ENCODE measurements around the gene OR5AR1. TPM values are rescaled to one million over a fixed set of nuclear protein-coding genes. Genes with fewer than 3 reads are reported as not detected.
"Not testable (repeated sequence)": the region's sequence is repeated elsewhere in the genome, so short reads cannot be mapped to it uniquely, and the experiment has no call there.

Gene OR5AR1
- not detected for total RNA-seq

GRCh38 chr11:56663386-56663785 lies at the start of gene OR5AR1:
Gene OR5AR1 (plus strand): TSS chr11:56663686. CDS start chr11:56663686, 0 bp downstream.
- H3K27ac Mint-ChIP-seq, result no peak within 1 kb of the TSS
- H3K4me1 Mint-ChIP-seq (ENCODE audit: low read depth in 2 of 2), result no peaks in the 10 kb centered on the region
- DNase-seq (ENCODE audit: low spot score) (no peak), ATAC-seq (no peak)
- no peak within 1 kb of the TSS for H3K4me3 Mint-ChIP-seq
- H3K9me3 Mint-ChIP-seq, result peaks cover 9% of the 10 kb centered on the region
- peaks cover 6% of the 10 kb centered on the region for H3K36me3 Mint-ChIP-seq
- H3K27me3 Mint-ChIP-seq, result no peaks in the 10 kb centered on the region

DNA sequence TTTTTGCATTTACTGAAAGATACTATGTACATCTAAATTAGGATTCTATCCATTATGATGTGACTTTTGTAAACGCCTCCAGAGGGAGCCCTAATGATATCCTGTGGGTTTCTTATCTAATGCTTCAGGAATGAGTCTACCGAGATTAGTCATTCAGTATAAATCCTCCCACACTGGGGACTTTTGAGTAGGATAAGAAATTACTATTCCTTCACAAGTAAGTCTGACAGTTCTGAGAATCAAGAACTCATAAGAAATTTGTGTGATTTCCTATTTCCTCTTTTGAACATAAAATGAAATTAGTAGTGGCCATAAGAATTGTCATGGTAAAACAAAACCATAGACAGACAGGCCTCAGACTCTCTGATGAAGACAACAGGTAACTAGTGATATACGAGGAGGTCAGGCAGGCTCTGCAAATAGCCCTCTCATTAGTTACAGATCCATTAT lies 38.8 kb upstream of the OR5AR1 start:
- Mint-ChIP-seq H3K36me3 (no peaks in the 10 kb centered on the region), H3K4me1 (ENCODE audit: low read depth in 2 of 2) (no peaks in the 10 kb centered on the region), H3K9me3 (peaks cover 5% of the 10 kb centered on the region), H3K27ac (no peak overlapping the region), H3K4me3 (no peak overlapping the region), H3K27me3 (no peaks in the 10 kb centered on the region)
- DNase-seq (ENCODE audit: low spot score) (no peak), ATAC-seq (peak in 1 of 2 donors; percentile 41)

- peaks cover 5% of the 10 kb centered on the region for H3K9me3 Mint-ChIP-seq
- ATAC-seq, result no peak
- no peak overlapping the region for H3K27ac Mint-ChIP-seq
- DNase-seq (ENCODE audit: low spot score), result no peak
- no peaks in the 10 kb centered on the region for H3K4me1 Mint-ChIP-seq (ENCODE audit: low read depth in 2 of 2)
- no peaks in the 10 kb centered on the region for H3K27me3 Mint-ChIP-seq
- no peak overlapping the region for H3K4me3 Mint-ChIP-seq
- no peaks in the 10 kb centered on the region for H3K36me3 Mint-ChIP-seq
Observed at GRCh38 chr11:56625946-56626345, 37.5 kb upstream of the OR5AR1 start.

DNA sequence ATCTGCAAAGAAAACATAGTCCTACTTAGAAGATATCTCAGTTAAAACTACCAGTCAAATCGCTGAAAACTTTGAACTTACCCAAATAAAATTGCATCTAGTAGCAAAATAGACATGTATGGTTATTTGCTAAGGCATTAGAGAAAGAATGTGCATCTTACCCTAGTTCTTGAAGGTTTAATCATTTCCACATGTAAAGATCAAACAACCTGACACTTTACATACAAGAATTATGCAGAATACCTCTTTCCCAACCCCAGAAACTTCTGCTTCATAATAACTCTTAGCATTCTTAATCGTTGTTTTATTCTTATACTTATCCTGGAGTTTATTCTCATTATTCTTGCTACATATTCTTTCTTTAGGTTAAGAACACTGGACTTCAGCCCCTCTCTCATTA lies 31.2 kb upstream of the OR5AR1 start:
- Mint-ChIP-seq H3K9me3 (peaks cover 17% of the 10 kb centered on the region), H3K36me3 (no peaks in the 10 kb centered on the region), H3K27ac (no peak overlapping the region), H3K4me1 (ENCODE audit: low read depth in 2 of 2) (no peaks in the 10 kb centered on the region), H3K4me3 (no peak overlapping the region), H3K27me3 (no peaks in the 10 kb centered on the region)
- DNase-seq (ENCODE audit: low spot score), result no peak
- ATAC-seq, result no peak

GRCh38 chr11:56636861-56637260 lies 26.6 kb upstream of the OR5AR1 start:
- Mint-ChIP-seq H3K36me3 (no peaks in the 10 kb centered on the region), H3K9me3 (peaks cover 15% of the 10 kb centered on the region), H3K27me3 (no peaks in the 10 kb centered on the region)

DNA sequence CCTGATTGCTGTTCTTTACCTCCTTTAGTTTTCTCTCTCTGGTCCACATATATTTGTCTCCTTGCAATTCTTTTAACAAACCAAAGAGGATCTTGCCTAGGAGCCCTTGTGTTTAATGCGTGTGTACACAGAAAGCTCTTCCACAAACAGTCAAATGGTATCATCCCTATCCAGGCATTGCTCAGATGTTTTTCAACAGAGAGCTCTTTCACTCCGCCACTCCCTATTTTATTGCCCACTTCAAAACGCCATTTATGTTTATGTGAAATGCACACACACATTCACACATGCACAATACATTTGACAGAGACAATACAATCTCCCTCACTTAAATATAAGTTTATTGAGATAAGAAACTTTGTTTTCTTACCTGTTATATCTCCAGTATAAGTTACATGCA lies 26.0 kb upstream of the OR5AR1 start:
- Mint-ChIP-seq H3K36me3 (no peaks in the 10 kb centered on the region), H3K27me3 (no peaks in the 10 kb centered on the region), H3K4me3 (no peak overlapping the region), H3K4me1 (ENCODE audit: low read depth in 2 of 2) (no peaks in the 10 kb centered on the region), H3K9me3 (peaks cover 16% of the 10 kb centered on the region), H3K27ac (no peak overlapping the region)
- no peak for ATAC-seq
- no peak for DNase-seq (ENCODE audit: low spot score)

More at GRCh38 chr11:56636861-56637260, 26.6 kb upstream of the OR5AR1 start:
- no peak for ATAC-seq
- no peak for DNase-seq (ENCODE audit: low spot score)
- H3K4me1 Mint-ChIP-seq (ENCODE audit: low read depth in 2 of 2), result no peaks in the 10 kb centered on the region
- H3K4me3 Mint-ChIP-seq, result no peak overlapping the region
- H3K27ac Mint-ChIP-seq, result no peak overlapping the region

- H3K4me3 Mint-ChIP-seq, result no peak within 1 kb of the TSS
- H3K4me1 Mint-ChIP-seq (ENCODE audit: low read depth in 2 of 2), result no peaks in the 10 kb centered on the region
- no peaks in the 10 kb centered on the region for H3K36me3 Mint-ChIP-seq
- no peak for ATAC-seq
- peaks cover 10% of the 10 kb centered on the region for H3K9me3 Mint-ChIP-seq
- no peak for DNase-seq (ENCODE audit: low spot score)
- H3K27me3 Mint-ChIP-seq, result no peaks in the 10 kb centered on the region
- H3K27ac Mint-ChIP-seq, result no peak within 1 kb of the TSS
Observed at GRCh38 chr11:56642339-56642738, 21.1 kb upstream of the OR5AR1 start, which contains the start of gene OR5AP2. Gene OR5AP2 (minus strand): TSS chr11:56642439. CDS start chr11:56642439, 0 bp downstream.

- H3K27me3 Mint-ChIP-seq, result no peaks in the 10 kb centered on the region
- DNase-seq (ENCODE audit: low spot score) (no peak), ATAC-seq (no peak)
- peaks cover 10% of the 10 kb centered on the region for H3K9me3 Mint-ChIP-seq
- no peak overlapping the region for H3K27ac Mint-ChIP-seq
- no peak overlapping the region for H3K4me3 Mint-ChIP-seq
- peaks cover 6% of the 10 kb centered on the region for H3K36me3 Mint-ChIP-seq
- H3K4me1 Mint-ChIP-seq (ENCODE audit: low read depth in 2 of 2), result no peaks in the 10 kb centered on the region
Observed at GRCh38 chr11:56659755-56660154, 3.7 kb upstream of the OR5AR1 start.

DNA sequence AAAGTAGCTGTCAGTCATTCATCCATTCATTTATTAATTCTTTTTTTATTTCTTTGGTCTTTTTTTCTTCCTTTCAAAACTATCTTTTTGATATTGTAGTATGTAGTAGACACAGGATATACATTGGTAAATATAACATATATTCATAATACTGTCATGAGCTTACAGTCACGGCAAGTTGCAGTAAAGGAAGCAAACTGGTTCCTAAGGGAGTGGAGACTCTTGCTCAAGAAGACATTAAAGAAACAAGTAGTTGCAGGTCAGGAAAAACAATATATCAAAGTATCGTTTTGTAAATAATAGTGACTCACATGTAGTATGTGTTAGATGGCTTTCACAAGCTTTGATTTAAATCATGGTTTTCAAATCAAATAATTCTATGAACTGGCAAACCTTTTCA lies 7.5 kb downstream of the OR5AR1 start:
- DNase-seq (ENCODE audit: low spot score), result no peak
- no peaks in the 10 kb centered on the region for H3K36me3 Mint-ChIP-seq
- H3K4me3 Mint-ChIP-seq, result no peak overlapping the region
- H3K4me1 Mint-ChIP-seq (ENCODE audit: low read depth in 2 of 2), result no peaks in the 10 kb centered on the region
- ATAC-seq, result no peak
- no peaks in the 10 kb centered on the region for H3K27me3 Mint-ChIP-seq
- no peak overlapping the region for H3K27ac Mint-ChIP-seq
- peaks cover 14% of the 10 kb centered on the region for H3K9me3 Mint-ChIP-seq

GRCh38 chr11:56688554-56689100 lies 25.1 kb downstream of the OR5AR1 start:
- no peaks in the 10 kb centered on the region for H3K4me1 Mint-ChIP-seq (ENCODE audit: low read depth in 2 of 2)
- ATAC-seq (no peak), DNase-seq (ENCODE audit: low spot score) (no peak)
- H3K9me3 Mint-ChIP-seq, result peaks cover 8% of the 10 kb centered on the region
- no peak overlapping the region for H3K4me3 Mint-ChIP-seq
- no peak overlapping the region for H3K27ac Mint-ChIP-seq
- H3K36me3 Mint-ChIP-seq, result no peaks in the 10 kb centered on the region
- H3K27me3 Mint-ChIP-seq, result no peaks in the 10 kb centered on the region

DNA sequence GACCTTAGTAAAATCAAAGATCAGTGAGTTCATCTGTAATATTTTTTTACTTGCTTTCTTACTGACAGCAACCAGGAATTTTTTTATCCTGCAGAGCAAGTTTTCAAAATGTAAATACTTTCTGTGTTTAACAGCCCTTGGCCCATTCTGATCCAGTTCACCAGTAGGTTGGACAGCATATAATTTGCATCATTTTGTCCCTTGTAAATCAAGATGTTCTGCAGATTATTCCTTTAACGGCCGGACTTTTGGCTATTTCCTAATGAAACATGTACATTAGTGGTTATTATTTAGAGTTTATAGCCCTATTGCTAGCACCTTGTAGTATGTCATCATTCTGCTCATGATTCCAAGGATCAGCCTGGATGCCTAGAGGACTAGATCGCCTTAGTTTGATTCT lies 27.7 kb downstream of the OR5AR1 start:
- not testable (repeated sequence) for H3K4me3 Mint-ChIP-seq; ATAC-seq; DNase-seq (ENCODE audit: low spot score); H3K27me3 Mint-ChIP-seq; H3K4me1 Mint-ChIP-seq (ENCODE audit: low read depth in 2 of 2); H3K27ac Mint-ChIP-seq; H3K36me3 Mint-ChIP-seq
- H3K9me3 Mint-ChIP-seq, result peaks cover 13% of the 10 kb centered on the region

DNA sequence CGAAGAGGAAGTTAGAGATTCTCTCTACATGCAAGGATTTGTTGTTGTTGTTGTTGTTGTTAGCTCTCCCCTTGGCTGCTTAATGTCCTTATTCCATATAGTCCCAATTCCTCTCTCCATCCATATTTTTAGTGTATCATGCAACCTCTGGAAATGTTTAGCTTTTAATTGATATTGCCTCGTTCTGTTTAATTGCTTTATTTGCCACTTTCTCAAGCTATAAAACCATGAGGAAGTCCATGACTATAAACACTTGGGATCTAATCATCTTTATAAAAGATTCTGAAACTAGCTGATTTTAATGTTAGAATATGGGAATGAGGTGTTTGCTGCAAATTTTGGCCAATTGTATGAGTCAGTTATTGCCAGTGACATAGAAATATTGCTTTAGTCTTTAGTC lies 29.9 kb downstream of the OR5AR1 start:
- Mint-ChIP-seq H3K36me3 (no peaks in the 10 kb centered on the region), H3K27ac (no peak overlapping the region), H3K9me3 (peaks cover 16% of the 10 kb centered on the region), H3K27me3 (no peaks in the 10 kb centered on the region), H3K4me1 (ENCODE audit: low read depth in 2 of 2) (no peaks in the 10 kb centered on the region), H3K4me3 (no peak overlapping the region)
- ATAC-seq (no peak), DNase-seq (ENCODE audit: low spot score) (no peak)

GRCh38 chr11:56698795-56699194 lies 35.3 kb downstream of the OR5AR1 start, which contains the start of gene OR9G1:
Gene OR9G1 (plus strand): TSS chr11:56699095. CDS start chr11:56700388, 1,293 bp downstream.
- Mint-ChIP-seq H3K4me3 (no peak within 1 kb of the TSS), H3K9me3 (peaks cover 21% of the 10 kb centered on the region), H3K36me3 (no peaks in the 10 kb centered on the region), H3K27me3 (no peaks in the 10 kb centered on the region), H3K27ac (no peak within 1 kb of the TSS), H3K4me1 (ENCODE audit: low read depth in 2 of 2) (no peaks in the 10 kb centered on the region)
- no peak for DNase-seq (ENCODE audit: low spot score)
- no peak for ATAC-seq

DNA sequence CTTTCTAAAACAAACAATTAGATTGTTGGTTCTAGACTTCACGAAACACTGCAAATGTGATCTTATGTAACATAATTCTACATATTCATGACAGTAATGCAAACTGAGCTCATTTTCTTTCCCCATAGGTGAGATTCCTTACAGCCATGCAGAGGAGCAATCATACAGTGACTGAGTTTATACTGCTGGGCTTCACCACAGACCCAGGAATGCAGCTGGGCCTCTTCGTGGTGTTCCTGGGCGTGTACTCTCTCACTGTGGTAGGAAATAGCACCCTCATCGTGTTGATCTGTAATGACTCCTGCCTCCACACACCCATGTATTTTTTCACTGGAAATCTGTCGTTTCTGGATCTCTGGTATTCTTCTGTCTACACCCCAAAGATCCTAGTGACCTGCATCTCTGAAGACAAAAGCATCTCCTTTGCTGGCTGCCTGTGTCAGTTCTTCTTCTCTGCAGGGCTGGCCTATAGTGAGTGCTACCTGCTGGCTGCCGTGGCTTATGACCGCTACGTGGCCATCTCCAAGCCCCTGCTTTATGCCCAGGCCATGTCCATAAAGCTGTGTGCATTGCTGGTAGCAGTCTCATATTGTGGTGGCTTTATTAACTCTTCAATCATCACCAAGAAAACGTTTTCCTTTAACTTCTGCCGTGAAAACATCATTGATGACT lies 36.9 kb downstream of the OR5AR1 start:
- no peak overlapping the region for H3K4me3 Mint-ChIP-seq
- ATAC-seq, result peak; percentile 32 to 41
- H3K4me1 Mint-ChIP-seq (ENCODE audit: low read depth in 2 of 2), result no peaks in the 10 kb centered on the region
- no peak for DNase-seq (ENCODE audit: low spot score)
- no peak overlapping the region for H3K27ac Mint-ChIP-seq
- peaks cover 19% of the 10 kb centered on the region for H3K9me3 Mint-ChIP-seq
- no peaks in the 10 kb centered on the region for H3K36me3 Mint-ChIP-seq
- no peaks in the 10 kb centered on the region for H3K27me3 Mint-ChIP-seq

All from natural killer cell treated with Interleukin-12 subunit alpha and Interleukin-12 subunit beta and Interleukin-15 and Interleukin-18, amount 100 ng/mL, for 72 hours (primary cell).